RWPE2 (cell line): ENCODE data around the gene EFEMP2.
A peak's percentile ranks its signal among the peaks of the same experiment; 100 is the strongest.

ENCODE experiments used
- ATAC-seq: fragments of 200-7000 bp; cut with Tn5 transposase; 3 replicates; pipeline ENCODE4 v1.9.1; 2021; ENCODE audit warnings: low read depth
- DNase-seq: peaks from one replicate; pipeline ENCODE4 v3.0.0-alpha.2; 2020; ENCODE audit warnings: low spot score
- H3K27ac ChIP-seq: fragments of 450-650 bp; 2 replicates; pipeline ENCODE4 v1.5.1; 2017; ENCODE audit warnings: mild to moderate bottlenecking; ENCODE audit not compliant: poor library complexity, severe bottlenecking
- H3K27me3 ChIP-seq: fragments of 250-450 bp; sonication (Bioruptor Pico); 2 replicates; pipeline ENCODE4 v1.5.1; 2021; ENCODE audit warnings: mild to moderate bottlenecking, moderate library complexity; ENCODE audit not compliant: insufficient read depth, poor library complexity, severe bottlenecking
- H3K36me3 ChIP-seq: fragments of 250-450 bp; sonication (Bioruptor Pico); 2 replicates; pipeline ENCODE4 v1.5.1; 2020; ENCODE audit warnings: low read depth, mild to moderate bottlenecking, moderate library complexity
- H3K4me1 ChIP-seq: fragments of 250-450 bp; sonication (Bioruptor Pico); 2 replicates; pipeline ENCODE4 v1.5.1; 2021; ENCODE audit warnings: mild to moderate bottlenecking, moderate library complexity; ENCODE audit not compliant: insufficient read depth, poor library complexity, severe bottlenecking
- H3K4me3 ChIP-seq: fragments of 250-450 bp; sonication (Bioruptor Pico); 2 replicates; pipeline ENCODE4 v1.5.1; 2021; ENCODE audit warnings: mild to moderate bottlenecking, moderate library complexity; ENCODE audit not compliant: severe bottlenecking
- H3K9me3 ChIP-seq: fragments of 250-450 bp; sonication (Bioruptor Pico); 2 replicates; pipeline ENCODE4 v1.5.1; 2021; ENCODE audit warnings: mild to moderate bottlenecking, moderate library complexity; ENCODE audit not compliant: severe bottlenecking
- CTCF ChIP-seq: fragments of 450-650 bp; IDR thresholded peaks from one replicate; pipeline ENCODE4 v1.5.1; 2017; ENCODE audit warnings: mild to moderate bottlenecking, moderate library complexity; ENCODE audit not compliant: poor library complexity, severe bottlenecking

The EFEMP2 gene

GRCh38 chr11:65872586-65873317 is at the start of gene EFEMP2:
Gene EFEMP2 (minus strand): TSS chr11:65872800. CDS start chr11:65872354, 446 bp downstream.
- ATAC-seq (no peak), DNase-seq (no peak)
- Histone ChIP-seq H3K27ac (peak within 1 kb of the TSS; percentile 72), H3K4me1 (no peaks in the 10 kb centered on the region), H3K27me3 (no peaks in the 10 kb centered on the region), H3K9me3 (no peaks in the 10 kb centered on the region), H3K4me3 (peak within 1 kb of the TSS; percentile 34), H3K36me3 (peaks cover 4% of the 10 kb centered on the region)
- TF ChIP-seq CTCF: no peak

GRCh38 chr11:65921876-65922275 is 49.3 kb upstream of the EFEMP2 start:
- Histone ChIP-seq H3K36me3 (peaks cover 48% of the 10 kb centered on the region), H3K4me1 (peaks cover 21% of the 10 kb centered on the region), H3K27ac (no peak overlapping the region), H3K27me3 (no peaks in the 10 kb centered on the region), H3K4me3 (no peak overlapping the region), H3K9me3 (no peaks in the 10 kb centered on the region)
- no peak for DNase-seq
- TF ChIP-seq CTCF: no peak
- no peak for ATAC-seq

DNA sequence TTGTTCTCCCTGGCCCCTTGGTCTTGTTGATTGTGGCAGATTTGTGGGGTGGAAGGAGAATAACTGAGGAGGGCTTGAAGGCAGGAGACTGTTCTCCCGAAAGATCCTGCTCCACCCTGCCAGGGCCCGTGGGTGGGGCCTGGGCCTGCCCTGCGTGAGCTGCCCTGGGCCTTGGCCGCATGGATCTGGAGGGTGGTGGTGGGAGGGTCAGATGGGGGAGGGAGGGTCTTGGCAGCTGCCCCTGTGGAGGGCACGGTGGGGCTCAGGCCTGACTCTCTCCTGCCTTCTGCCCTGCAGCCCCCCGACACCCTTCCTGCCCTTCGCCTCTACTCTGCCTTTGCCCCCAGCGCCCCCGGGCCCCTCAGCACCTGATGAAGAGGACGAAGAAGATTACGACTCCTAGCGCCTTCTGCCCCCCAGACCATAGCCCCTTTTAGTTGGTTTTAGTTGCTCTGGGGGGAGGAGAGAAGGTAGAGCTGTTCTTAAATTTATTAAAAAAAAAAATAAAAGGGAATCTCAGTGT is 48.5 kb upstream of the EFEMP2 start:
- H3K4me3 ChIP-seq: no peak overlapping the region
- peaks cover 51% of the 10 kb centered on the region for H3K36me3 ChIP-seq
- no peak for DNase-seq
- no peak for TF ChIP-seq CTCF
- peak overlapping the region; percentile 98 for H3K27ac ChIP-seq
- H3K9me3 ChIP-seq: no peaks in the 10 kb centered on the region
- H3K4me1 ChIP-seq: peaks cover 29% of the 10 kb centered on the region
- no peaks in the 10 kb centered on the region for H3K27me3 ChIP-seq
- ATAC-seq: no peak

GRCh38 chr11:65920372-65920802 is 47.8 kb upstream of the EFEMP2 start:
- ATAC-seq (no peak), DNase-seq (no peak)
- peak overlapping the region; percentile 98 for H3K27ac ChIP-seq
- no peak for TF ChIP-seq CTCF
- peaks cover 51% of the 10 kb centered on the region for H3K36me3 ChIP-seq
- H3K4me3 ChIP-seq: peak overlapping the region; percentile 80
- no peaks in the 10 kb centered on the region for H3K27me3 ChIP-seq
- H3K9me3 ChIP-seq: no peaks in the 10 kb centered on the region
- H3K4me1 ChIP-seq: peaks cover 34% of the 10 kb centered on the region
